Activated CD8-positive, alpha-beta memory T cell treated with anti-CD3 and anti-CD28 coated beads, Interleukin-2, amount 50 U/mL, for 4 hours (primary cell): ENCODE measurements around the gene PRKAR1B.

ENCODE experiments used
- DNase-seq: peaks from one replicate; pipeline ENCODE4 v3.0.0-alpha.2; 2020

Gene PRKAR1B

DNA sequence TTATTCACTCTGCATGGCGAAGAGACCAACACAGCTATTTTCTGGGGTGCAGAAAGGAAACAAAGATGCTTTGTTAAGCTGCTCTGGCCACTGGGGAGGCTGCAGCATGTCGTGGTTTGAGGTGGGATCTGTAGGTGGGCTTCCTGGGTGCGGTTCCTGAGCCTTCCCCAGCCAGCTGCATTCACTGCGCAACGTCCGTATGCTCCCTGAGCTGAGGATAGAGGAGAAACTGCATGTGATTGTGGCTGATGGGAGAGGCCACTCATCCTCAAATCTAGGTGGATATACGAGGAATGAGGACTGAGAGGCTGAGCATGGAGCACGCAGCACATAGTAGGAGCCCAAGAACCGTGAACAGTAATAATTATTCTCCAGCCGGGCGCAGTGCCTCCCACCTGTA lies 10.4 kb downstream of the PRKAR1B start:
- DNase-seq, result no peak

DNA sequence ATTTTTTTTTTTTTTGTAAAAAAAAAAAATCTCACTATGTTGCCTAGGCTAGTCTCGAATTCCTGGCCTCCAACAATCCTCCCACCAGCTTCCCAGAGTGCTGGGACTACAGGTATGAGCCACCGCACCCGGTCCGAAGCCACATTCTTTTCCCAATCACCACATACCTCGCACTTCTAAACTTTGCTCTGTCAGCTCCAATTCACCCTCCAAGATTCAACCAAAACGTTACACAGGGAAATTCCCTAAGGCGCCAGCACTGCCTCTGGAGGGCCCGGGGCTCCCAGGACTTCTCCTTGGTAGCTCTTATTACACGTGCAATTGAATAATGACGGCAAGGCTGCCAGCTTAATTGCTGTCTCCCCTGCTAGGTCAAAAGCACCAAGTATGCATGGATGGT lies 10.9 kb downstream of the PRKAR1B start:
- DNase-seq, result peak; percentile 5

GRCh38 chr7:714251-714671 lies 12.8 kb downstream of the PRKAR1B start:
- peak; percentile 10 for DNase-seq

DNA sequence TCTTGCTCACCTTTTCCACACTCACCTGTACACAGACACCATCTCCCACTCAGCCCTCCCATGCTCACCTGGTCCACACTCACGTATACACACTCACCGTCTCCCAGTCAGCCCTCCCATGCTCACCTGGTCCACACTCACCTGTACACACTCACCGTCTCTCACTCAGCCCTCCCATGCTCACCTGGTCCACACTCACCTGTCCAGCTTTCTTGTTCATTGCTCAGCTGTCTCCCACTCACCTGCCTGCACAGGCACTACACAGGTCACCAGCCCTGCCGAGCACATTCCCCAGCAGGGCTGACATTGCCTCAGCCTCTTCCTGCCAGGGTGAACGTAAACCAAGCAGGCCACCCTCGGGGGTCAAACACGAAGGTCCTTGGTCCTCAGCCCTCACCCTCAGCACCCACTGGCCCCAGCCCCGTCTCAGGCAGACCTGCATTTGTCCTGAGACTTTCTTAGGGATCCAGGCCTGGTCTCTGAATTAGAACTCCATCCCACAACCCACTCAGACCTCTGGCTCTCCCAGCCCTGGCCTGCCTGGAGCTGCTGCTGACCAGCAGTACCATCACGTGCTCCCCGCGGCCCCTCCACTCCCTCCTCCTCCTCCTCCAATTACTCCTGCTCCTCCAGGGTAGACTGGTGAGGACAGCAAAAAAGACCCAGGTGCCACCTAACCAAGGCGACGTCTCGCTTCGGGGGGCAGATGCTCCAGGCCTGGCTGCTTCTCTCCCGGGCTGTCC lies 13.4 kb downstream of the PRKAR1B start:
- DNase-seq, result no peak

DNA sequence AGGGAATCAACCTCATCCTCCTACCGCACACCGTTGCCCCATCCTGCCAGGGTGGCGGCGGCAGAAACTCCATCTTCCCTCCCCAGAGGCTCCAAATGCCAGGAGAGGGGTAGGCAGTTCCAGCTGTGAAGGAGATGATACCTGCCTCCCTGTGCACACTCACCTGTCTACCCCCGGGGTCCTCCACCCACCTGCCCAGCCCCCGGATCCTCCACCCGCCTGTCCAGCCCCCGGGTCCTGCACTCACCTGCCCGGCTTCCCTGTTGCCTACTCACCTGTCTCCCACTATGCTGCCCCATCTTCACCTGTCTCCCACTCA lies 14.0 kb downstream of the PRKAR1B start:
- no peak for DNase-seq

DNA sequence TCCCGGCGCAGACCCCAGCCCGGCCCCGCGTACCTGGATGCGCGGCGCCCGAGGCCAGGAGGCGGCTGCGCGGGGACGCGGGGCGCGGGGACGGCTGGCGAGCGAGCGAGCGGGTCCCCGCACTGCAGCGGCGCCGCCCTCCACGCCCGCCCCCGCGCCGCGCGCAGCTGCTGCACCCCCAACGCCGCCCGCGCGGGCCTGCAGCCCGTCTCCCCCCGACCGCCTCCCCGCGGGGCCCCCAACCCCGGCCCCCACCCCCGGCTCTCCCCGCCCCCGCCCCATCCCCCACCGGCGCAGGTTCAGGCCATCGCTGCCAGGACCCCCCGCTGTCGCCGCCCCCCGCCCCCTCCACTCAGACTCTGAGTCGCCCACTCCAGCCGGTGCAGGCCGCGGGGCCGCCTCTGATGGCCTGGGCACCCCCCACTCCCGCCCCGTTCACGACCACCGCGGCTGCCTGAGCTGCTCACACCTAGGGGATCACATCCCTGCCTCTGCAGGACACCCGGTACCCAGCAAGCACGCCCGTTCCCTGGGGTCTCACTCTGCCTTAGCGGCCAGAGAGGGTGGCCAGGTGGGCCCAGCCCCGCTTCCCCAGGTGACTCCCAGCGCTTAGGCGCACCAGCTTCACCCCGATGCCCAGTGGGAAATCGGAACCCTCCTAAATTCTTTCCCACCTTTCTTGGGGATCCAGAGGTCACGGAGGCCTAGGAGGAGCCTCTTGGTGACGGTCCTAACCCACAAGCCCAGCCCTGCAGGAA lies 14.5 kb downstream of the PRKAR1B start:
- DNase-seq, result peak; percentile 40

DNA sequence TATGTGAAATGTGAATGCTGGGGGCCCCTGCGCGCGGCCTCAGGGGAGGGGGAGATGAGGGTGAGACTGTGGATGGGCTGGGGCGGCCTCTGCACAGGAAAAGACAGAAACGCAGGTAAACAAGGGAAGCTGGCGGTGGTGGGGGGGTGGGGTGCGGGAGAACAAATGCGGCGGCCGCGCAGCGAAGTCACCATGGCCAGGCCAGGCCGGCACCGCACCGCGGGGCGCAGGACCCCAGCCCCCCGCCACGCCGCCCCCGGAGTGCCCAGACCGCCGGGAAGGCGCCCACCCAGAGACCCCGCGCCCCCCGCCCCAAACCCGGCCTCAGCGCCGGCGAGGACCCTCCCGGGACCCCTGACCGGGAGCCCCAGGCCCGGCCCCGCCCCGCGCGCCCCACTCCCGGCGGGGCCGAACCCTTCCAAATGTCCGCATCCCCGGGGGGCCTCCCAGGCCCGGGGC lies 15.1 kb downstream of the PRKAR1B start:
- DNase-seq, result peak; percentile 14

DNA sequence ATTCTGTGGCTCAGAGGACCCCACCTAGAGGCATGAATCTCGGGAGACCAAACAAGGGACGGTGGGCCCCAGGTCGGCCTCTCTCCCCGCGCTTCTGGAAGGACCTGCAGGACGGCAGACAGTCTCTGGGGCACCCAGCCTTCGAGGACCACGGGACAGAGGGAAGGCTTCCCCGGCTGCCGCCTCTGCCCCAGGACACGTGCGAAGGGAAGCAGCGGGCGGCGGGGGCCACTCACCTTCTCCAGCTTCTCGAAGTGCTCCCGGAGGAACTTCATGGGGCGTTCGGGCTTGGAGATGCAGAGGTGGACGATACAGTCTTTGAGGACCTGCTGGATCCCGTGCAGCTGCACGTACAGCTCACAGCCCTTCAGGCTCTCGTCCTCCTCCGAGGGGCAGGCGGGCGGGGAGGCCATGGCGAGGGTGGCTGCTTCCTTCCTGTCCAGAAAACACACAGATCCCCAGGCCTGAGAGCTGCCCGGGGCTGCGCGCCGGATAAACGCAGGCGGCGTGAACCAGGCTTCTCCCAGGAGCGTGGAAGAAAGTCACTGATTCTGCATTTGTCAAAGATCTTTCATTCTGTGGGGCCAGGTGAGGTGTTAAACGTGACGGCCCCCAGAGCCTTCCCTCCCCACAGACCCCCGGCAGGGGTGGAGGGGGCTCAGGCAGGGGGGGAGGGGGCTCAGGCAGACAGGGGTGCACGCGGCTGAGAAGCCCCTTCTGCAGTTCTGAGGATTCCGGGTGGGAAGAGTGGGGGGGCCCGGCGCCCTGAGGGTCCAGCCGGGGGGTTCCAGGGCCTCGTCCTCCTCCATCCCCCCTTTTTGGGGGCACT lies 15.8 kb downstream of the PRKAR1B start:
- DNase-seq, result peak; percentile 15

DNA sequence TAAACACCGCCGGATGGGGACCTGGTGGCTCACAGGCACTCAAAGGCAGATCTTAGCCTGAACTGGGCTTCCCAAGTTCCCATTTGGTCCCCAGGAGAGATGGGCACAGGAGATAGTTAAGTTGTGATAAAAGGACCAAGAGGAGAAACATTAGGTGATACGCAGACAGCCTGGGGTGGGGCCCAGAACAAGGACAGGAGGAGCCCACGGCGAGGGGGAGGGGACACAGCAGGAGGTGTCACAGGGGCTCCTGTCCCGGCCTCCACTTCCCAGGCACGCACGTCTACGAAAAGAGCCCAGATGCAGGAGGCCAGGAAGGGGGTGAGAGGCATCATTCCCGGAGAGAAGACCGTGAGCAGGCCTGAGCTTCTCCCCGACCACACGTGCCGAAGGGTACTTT lies 16.9 kb downstream of the PRKAR1B start:
- peak; percentile 5 for DNase-seq

DNA sequence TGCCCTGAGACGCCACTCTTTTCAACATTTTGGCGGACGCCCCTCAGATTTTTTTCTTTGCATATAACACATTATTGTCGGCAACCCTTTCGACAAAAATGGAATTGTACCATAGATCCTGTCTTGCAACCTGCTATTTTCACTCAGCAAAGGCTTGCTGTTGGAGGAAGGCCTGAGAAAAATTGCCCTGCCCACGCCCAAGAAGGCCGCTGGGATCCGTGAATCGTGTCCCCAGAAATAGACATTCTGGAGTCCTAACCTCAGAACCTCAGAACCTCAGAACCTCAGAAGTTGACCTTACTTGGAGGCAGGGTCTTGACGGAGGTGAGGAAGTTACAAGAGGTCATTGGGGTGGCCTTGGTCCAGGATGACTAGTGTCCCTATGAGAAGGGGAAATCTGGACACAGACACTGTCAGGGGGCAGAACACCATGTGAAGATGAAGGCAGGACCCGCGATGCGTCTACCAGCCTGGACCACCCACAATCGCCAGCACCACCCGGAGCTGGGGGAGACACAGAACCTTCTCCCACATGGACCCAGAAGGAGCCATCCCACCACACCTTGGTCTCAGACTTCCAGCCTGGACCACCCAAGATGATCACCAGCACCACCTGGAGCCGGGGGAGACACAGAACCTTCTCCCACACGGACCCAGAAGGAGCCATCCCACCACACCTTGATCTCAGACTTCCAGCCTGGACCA lies 19.6 kb downstream of the PRKAR1B start:
- peak; percentile 3 for DNase-seq

- DNase-seq, result peak; percentile 13
Measured at GRCh38 chr7:706721-707120, 20.4 kb downstream of the PRKAR1B start.

- DNase-seq, result no peak
Measured at GRCh38 chr7:703049-703448, 24.0 kb downstream of the PRKAR1B start.

GRCh38 chr7:701086-701671 lies 25.9 kb downstream of the PRKAR1B start:
- DNase-seq, result no peak

DNA sequence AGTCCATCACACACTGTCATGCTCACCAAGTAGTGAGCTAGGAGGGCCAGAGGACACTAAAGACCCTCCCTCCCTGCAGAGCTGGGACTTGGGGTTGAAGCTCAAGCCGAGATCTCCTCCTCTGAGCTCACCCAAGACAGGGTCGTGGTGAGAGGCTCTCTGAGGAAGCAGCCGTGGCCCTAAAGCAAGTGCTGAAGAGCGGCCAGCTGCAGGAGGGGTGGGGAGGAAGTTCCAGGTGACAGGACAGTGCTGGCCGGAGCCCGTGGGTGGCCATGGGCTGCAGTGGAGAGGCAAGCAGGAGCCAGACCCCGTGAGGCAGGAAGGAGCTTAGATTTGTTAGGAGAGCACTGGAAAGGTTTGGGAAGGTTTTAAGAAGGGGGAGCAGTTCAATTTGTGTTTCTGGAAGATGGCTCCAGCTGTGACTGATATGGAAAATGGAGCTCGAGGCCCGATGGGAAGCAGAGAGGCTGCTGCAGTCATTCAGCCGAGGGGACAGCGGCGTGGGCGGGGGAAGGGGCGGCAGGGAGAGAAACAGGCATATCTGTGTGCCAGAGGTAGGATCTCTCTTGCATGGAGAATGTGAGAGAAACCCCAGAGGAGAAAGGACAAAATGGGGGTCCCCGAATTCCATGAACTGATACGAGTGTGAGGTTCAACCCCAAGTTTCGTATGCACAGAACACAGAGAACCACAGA lies 27.5 kb downstream of the PRKAR1B start:
- no peak for DNase-seq

GRCh38 chr7:698515-699475 lies 28.3 kb downstream of the PRKAR1B start:
- no peak for DNase-seq

DNA sequence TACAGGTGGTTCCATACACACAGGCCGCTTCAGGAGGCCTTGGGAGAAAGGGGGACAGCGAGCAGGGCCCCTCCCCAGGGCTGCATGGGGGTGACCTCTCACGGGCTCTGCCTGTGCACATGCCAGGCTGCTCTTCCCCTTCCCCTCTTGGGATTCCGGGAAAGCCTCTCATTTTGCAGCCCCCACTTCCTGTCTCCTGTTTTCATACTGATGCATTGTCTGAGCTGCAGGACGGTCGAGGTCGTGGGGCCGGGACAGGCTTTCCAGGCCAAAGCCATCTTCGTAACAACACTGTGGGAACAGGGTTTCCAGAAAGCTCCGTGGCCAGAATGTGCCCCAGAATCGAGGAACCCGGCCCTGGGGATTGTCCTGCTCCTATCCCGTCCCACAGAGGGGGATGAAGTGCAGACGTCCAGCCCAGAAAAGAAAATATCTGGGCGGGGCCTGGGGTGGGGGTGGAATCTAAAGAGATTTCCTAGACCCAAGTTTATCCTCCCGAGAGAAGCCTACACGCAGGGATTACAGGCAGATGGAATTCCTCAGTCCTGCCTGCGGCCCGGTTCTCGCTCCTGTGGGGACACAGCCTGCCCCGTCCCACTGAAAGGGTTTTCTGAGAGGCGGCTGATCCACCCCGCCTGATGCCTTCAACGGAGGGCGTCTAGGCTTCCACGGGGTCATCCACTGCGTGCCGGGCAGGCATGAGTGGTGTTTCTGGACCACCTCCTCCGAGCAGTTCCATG lies 30.1 kb downstream of the PRKAR1B start:
- no peak for DNase-seq

- no peak for DNase-seq
Measured at GRCh38 chr7:696426-696811, 30.7 kb downstream of the PRKAR1B start.

DNA sequence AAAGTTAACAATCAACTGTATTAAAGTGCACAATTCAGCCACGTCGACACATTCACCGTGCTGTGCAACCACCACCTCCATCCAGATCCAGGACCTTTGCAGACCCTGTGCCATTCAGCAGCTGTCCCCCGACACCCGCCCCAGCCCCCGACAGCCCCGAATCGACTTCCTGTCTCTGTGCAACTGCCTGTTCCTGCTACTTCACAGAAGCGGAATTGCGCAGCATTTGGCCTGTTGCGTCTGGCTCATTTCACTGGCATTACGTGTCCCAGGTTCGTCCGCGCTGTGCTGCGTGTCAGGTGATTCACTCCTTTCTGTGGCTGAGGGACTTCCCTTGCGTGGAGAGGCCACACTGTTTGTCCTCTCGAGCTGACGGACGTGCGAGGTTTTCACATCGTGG lies 33.8 kb downstream of the PRKAR1B start:
- DNase-seq, result no peak

GRCh38 chr7:691361-692045 lies 35.6 kb downstream of the PRKAR1B start:
- no peak for DNase-seq
